Stimulated activated CD4-positive, alpha-beta T cell treated with anti-CD3 and anti-CD28 coated beads, Interleukin-1b, Interleukin-23, amount 100 ng/mL, for 48 hours (primary cell): ENCODE data around the gene ZMYND15.
"Not testable (repeated sequence)": the region's sequence is repeated elsewhere in the genome, so short reads cannot be mapped to it uniquely, and the experiment has no call there.

Experiments
- DNase-seq: peaks from one replicate; pipeline ENCODE4 v3.0.0-alpha.2; 2020

ZMYND15 gene, protein sequence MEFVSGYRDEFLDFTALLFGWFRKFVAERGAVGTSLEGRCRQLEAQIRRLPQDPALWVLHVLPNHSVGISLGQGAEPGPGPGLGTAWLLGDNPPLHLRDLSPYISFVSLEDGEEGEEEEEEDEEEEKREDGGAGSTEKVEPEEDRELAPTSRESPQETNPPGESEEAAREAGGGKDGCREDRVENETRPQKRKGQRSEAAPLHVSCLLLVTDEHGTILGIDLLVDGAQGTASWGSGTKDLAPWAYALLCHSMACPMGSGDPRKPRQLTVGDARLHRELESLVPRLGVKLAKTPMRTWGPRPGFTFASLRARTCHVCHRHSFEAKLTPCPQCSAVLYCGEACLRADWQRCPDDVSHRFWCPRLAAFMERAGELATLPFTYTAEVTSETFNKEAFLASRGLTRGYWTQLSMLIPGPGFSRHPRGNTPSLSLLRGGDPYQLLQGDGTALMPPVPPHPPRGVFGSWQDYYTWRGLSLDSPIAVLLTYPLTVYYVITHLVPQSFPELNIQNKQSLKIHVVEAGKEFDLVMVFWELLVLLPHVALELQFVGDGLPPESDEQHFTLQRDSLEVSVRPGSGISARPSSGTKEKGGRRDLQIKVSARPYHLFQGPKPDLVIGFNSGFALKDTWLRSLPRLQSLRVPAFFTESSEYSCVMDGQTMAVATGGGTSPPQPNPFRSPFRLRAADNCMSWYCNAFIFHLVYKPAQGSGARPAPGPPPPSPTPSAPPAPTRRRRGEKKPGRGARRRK

DNA sequence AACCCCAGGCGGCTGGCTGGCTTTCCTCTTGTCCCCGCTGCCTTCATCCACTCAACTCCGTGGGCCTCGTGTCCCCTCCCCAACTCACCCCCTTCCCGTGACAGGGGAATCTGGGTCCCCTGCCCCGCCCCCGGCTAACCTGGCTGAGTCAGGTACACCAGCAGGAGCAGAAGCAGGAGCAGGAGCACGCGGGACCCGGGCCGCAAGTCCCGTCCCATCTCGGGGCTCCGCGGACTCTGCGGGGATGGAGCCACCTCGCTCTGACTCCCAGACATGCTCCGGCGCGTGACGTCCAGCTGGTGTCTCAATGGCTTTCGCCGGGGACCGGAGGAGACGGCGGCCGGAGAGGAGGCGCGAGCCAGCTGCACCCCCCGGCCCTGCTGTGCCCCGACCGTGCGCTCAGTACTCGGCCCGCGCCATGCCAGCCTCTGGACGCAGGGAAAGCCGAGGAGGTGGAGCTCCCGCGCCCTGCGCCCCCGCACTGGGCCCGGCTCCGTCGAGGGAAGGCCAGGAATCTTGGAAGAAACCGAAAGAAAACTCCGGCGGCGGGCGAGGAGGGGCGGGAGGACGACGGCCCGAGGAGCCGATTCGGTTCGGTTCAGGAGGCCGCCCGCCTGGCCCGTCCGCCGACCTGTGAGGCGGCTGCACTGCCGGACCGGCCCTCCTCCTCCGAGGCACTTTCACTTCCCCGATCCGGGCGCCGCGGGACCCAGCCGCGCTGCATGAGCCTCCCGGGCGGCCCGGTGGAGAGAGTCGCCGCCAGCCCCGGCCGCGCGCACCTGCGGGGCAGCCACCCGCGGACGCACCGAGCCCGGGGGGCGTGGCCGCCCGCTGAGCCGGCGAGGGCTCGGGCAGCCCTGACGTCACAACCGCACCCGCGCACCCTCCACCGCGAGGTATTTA lies at the start of gene ZMYND15, which contains the start of gene CXCL16:
Gene ZMYND15, plus strand, starts transcription at position 712 of the 903 bp plus-strand sequence. CDS start 716 bp downstream, outside the sequence.
Gene CXCL16, minus strand, starts transcription at position 807 of the 903 bp plus-strand sequence. Its CDS starts 589 bp downstream, at position 218.
- DNase-seq, result peak; percentile 39

DNA sequence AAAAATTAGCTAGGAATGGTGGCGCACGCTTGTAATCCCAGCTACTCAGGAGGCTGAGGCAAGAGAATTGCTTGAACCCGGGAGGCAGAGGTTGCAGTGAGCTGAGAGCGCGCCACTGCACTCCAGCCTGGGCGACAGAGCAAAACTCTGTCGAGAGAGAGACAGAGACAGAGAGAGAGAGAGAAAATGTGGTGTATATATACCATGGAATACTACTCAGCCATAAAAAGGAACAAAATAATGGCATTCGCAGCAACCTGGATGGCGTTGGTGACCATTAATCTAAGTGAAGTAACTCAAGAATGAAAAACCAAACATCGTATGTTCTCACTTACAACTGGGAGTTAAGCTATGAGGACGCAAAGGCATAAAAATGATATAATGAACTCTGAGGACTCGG lies 49.8 kb upstream of the ZMYND15 start:
- not testable (repeated sequence) for DNase-seq

DNA sequence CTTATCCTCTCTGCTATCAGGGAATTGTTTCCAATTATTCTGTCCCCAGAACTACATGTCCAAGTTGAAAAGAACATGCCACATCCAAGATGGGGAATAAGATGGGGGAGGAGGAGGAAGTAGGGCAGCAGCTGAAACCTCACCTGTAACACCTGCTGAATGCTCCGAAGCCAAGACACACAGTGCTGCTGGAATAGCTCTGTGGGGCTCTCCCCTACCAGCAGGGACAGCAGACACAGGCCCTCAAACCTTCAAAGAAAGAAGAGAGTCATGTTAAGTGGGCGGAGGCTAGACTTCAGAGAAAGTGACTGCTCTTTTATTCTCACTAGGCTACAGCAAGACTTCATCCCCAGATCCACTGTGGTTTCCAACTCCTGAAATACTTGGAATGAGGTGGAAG lies 48.9 kb upstream of the ZMYND15 start:
- DNase-seq, result no peak

DNA sequence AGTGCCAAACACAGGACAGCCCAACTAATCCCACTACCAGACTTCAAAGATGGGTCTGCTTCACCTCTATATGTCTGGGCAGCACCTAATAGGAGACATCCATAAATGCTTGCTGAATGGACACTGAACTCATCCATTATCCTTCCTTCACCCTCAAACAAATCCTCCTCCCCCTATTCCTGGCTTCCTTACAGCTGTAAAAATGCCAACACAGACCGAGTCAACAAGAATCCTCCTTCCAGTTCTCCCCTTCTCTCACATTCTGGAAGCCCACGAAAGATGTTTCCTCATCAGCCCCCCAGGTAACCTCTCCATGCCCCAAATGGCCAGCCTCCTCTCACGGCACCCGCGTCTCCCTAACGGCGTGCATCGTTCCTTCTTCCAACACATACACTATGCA lies 47.9 kb upstream of the ZMYND15 start:
- DNase-seq, result no peak

DNA sequence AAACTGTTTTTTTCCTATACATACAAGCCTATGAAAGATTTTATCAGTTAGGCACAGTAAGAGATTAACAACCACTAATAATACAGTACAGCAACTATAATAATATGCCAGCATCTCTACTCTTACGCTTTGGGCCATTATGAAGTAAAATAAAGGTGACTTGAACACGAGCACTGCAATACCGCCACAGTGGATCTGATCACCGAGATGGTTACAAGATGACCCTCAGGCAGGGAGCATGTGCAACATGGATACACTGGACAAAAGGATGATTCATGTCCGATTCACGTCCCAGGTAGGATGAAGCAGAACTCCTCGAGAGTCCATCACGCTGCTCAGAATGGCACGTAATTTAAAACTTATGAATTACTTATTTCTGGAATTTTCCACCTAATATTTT lies 46.2 kb upstream of the ZMYND15 start:
- no peak for DNase-seq

DNA sequence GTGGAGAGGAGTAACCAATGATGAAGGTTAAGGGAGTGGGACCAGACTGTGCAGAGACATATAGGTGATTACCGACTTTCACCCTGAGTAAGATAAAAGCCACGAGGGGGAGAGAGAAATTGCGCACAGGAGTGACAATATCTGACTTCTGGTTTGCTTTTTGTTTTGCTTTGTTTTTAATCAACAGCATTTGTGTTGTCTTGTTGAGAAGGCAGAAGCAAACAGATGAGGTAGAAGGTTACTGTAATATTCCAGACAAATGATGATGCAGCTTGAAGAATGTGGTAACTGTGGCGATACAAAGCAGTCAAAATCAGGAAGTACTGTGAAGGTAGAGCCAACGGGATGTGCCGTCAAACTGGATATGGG lies 43.2 kb upstream of the ZMYND15 start:
- no peak for DNase-seq

DNA sequence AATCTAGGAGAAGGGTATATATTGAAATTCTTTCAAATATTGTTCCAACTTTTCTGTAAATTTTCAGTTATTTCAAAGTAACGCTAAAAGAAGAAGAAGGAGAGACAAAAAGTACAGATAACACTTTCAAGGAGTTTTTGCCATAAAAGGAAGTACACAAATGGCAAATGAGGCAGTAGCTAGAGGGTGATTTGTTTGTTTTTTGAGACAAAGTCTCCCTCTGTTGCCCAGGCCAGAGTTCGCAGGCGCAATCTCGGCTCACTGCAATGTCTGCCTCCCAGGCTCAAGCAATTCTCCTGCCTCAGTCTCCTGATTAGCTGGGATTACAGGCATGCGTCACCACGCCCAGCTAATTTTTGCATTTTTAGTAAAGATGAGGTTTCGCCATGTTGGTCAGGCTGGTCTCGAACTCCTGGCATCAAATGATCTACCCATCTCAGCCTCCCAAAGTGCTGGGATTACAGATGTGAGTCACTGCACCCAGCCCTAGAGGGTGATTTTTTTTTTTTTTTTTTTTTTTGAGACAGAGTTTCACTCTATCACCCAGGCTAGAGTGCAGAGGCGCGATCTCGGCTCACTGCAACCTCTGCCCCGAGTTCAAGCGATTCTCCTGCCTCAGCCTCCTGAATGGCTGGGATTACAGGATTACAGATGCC lies 40.1 kb upstream of the ZMYND15 start:
- DNase-seq, result not testable (repeated sequence)

DNA sequence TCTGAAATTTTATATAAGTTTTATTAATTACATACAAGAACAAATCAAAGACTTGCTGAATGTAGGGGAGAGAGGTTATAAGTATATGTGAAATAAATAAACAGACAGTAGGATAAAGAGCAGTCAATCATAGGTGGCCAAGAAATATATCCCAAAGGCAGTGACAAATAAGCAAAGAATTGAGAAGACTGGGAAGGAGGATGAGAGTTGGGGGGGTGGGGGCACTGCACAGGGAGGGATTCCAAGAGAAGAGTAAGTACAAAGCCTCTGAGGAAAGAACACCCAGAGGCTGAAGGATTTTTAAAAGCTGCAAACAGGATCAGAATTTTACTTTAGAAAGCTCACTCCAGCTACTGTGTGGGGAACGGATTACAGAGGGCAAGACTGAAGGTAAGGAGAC lies 38.5 kb upstream of the ZMYND15 start:
- no peak for DNase-seq

DNA sequence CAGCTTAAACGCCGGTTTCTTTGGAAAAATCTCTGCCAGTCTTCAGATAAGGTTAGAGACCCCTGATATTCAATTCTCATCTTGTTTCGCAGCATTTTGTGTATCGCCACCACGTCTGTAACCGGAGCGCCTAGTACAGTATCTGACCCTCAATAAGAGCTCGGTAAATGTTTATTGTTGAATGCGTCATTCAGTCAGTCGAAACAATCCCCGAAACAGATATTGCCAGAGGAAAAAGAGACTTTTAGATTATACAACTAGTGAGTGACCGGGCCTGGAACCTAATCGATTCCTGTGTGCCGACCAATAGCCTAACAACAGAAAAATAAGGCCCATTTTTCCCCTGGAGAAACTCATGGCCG lies 36.3 kb upstream of the ZMYND15 start:
- no peak for DNase-seq

DNA sequence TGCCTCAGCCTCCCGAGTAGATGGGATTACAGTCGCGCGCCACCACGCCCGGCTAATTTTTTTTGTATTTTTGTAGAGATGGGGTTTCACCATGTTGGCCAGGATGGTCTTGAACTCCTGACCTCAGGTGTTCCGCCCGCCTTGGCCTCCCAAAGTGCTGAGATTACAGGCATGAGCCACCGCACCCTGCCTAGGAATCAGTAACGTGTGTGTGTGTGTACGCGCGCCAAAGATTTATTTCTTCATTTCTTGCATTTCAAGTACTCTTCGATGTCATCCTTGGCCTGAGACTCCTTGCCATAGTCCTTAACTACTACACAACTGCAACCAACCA lies 35.1 kb upstream of the ZMYND15 start:
- DNase-seq, result not testable (repeated sequence)

DNA sequence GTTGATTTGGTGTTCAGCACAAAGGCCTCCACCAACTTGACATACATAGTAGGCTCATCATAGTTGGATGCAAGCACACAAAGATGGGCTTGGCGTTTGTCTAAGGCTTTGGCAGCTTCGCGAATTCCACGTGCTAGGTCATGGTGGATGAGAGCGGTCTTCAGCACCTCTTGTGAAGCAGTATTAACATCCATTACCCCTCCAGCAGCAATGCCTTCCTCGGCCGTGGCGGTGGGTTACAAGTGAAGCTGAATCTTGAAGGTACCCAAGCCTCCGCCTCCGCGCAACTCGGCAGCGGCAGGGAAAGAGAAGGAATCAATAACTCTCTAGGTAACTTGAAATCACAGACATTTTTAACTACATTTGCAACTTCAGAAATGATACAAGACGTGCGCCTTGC lies 34.6 kb upstream of the ZMYND15 start:
- no peak for DNase-seq

DNA sequence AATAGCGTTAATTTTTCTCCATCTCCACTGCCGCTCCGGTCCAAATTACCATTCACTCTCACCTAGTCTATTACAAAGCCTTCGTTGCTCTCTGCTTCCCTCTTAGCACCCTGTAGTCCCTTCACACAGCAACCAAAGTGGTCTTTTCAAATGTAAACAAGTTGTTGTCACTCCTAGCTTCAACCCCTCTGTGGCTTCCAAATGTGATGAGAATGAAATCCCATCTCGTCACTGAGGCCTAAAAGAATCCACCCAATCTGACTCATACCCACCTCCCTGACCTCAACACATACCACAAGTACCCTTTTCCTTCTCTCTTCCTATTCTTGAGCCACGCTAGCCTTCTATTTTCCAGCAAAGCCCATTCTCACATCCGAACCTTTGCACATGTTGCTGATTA lies 33.5 kb upstream of the ZMYND15 start:
- DNase-seq, result no peak

DNA sequence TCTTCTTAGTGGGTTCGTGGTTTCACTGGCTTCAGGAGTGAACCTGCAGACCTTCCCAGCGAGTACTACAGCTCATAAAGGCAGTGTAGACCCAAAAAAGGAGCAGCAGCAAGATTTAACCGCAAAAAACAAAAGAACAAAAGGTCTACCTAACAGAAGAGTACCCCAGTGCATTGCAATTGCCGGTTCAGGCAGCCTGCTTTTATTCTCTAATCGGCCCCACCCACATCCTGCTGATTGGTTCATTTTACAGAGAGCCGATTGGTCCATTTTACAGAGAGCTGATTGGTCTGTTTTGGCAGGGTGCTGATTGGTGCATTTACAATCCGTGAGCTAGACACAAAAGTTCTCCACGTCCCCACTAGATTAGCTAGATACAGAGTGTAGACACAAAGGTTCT lies 31.2 kb upstream of the ZMYND15 start:
- DNase-seq, result peak; percentile 71

DNA sequence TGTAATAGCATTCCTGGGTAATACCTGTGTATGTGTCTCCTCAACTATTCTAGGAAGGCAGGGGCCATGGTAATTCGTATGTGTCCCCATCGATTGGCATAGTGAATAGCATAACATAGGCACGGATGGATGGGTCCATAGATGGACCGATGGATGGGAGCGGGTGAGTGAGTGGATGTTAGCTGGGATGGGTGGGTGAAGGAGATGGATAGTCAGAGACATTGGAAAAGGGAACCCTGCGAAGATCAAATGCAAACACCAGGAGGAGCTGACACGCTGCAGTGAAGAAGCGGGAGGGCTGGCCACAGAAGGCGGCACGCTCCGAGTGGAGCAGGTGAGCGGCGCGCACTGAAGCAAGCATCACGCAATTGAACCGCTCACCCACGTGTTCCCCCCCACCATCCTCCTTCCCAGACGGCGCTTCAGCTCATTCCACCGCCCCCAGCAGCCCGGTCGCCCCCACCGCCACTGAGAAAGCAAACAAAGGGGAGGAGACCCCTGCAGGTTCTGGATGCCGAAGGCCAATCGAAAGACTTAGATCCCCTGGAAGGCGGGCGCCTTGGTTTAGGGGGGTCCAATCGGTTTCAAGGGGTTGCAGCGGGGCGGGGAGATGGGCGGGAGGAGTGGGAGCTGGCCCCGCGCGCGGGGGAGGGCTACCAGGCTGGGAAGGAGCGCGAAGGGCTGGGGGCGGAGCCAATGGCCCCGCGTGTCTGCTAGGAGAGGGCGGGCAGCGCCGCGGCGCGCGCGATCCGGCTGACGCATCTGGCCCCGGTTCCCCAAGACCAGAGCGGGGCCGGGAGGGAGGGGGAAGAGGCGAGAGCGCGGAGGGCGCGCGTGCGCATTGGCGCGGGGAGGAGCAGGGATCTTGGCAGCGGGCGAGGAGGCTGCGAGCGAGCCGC lies 29.6 kb upstream of the ZMYND15 start, which contains the start of gene ARRB2:
Gene ARRB2, plus strand, starts transcription at position 839 of the 899 bp plus-strand sequence. CDS start 90 bp downstream, outside the sequence.
- DNase-seq, result peak; percentile 98

DNA sequence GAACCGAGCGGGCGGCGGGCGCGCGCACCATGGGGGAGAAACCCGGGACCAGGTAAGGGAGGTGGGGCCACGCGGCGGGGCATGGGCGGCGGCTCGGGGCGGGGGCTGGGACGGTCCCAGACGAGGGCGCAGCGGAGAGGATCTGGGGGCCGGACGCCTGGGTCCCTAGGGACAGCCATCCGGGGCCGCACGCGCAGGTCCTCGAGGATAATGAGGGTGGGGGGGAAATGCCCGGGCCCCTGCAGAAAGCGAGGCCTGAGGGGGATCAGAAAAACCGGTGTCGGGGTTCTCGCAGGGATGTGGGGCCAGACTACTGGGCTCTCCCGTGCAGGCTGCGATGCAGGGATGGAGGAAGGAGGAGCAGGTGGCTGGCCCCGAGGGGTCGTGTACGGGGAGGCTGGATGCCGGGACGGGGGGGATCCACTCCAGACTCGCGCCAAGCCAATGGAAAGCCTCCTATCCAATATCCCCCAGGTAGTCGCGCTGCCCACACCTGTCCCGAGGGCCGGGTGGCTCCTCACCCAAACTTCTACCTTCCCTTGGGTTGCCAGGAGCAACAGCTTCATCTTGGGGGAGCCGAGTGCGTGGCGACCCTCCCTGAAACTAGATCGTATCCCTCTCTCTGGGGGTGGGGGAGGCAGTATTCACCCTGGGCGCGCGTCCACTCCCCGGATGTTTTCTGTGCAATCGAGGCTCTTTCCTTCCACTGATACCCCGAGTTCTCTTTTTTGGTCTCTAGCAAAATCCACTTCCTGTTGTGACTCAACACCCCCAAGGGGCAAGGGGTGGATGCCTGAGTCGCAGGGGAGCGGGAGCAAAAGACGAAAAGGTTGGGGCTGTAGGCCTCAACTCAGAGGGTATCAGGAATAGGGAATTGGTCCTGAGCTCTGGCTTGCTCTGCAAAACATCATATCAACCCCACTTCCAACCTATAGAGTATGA lies 28.7 kb upstream of the ZMYND15 start:
- peak; percentile 48 for DNase-seq

DNA sequence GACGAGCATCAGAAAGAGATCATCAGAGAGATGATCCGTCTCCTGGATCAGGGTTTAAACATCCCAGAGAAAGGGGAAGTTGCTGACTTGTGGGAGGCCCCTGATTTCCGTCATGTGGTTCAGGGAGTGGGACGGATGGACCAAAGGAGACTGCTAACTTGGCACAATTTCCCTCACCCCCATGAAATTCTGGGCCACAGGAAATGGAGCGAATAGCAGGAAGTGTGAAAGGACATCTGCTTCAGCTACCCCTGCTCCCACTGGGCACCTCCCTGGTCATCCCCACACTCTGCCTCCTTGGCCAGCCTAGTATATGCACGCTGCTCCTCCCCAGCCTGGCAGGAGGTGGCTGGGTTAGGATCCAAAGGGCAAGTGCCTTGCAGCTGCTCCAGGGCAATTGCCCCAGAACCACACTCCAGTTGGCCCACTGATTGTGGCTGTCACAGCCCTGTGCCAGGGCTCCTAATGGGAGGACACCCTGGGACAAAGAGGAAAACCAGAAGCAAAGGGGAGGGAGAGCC lies 27.9 kb upstream of the ZMYND15 start:
- DNase-seq, result no peak

DNA sequence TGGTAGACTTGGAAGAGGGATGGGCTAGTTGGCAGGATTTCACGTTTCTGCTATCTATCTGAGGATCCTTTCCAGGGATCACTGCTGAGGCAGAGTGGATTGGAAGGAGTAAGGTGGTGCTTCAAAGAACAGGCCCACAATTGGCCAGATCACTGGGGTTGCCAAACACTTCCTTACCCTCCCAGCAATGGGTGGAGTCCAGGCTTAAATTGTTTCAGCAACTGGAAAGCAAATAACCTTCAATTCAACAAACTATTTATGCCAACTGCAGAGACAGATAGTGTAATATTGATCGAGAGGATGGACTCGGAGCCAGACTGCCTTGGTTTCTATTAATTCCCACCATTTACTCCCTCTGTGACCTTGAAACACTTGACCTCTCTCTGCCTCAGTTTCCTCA lies 27.1 kb upstream of the ZMYND15 start:
- DNase-seq, result no peak

DNA sequence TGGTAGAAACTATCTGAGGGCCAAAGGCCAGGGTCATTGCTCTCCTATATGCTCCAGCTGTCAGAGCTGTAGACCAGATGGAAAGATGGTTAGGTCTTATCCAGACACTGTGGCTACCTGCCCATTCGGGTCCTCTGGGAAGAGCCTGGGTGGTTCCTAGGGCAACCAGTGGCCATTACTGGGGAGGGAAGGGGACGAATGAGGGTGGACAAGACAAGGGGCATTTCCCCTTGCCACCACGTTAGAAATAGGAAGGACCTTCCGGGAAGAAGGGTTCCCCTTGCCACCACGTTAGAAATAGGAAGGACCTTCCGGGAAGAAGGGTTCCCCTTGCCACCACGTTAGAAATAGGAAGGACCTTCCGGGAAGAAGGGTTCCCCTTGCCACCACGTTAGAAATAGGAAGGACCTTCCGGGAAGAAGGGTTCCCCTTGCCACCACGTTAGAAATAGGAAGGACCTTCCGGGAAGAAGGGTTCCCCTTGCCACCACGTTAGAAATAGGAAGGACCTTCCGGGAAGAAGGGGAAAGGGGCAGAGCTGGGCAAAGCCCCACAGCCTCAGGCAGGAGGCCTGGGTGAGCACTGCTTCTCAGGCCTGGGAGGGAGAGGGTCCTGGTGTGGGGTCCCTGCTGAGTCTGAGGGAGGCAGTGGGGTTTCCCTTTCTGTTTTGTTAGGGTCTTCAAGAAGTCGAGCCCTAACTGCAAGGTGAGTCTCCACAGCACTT lies 25.1 kb upstream of the ZMYND15 start:
- not testable (repeated sequence) for DNase-seq

DNA sequence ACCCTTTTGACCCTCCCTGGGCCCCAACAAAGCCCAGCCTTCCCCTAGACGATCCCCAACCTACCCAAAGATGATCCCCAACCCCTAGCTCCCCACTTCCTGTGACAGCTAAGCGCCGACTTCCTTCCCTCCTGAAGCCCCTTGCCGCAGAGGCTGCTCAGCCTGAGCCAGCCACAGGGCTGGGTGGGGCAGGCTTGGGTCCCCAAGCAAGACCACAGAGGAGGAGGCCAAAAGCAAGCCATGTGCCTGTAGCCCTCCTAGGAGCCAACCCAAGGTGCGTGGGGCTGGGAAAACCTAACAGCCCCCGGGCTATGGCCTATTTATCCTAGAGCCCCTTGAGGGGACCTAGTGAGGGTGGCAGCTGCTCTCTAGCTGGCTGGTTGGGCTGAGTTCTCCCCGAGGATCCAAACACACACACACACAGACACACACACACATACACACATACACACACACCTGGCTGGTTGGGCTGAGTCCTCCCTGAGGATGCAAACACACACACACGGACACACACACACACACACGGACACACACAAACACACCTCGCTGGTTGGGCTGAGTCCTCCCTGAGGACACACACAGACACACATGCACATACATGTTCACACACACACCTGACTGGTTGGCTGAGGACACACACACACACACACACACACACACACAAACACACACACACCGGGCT lies 24.4 kb upstream of the ZMYND15 start:
- no peak for DNase-seq
